Measurements from ENCODE around the gene CLASP1.
"Not testable (repeated sequence)": the region's sequence is repeated elsewhere in the genome, so short reads cannot be mapped to it uniquely, and the experiment has no call there.

The CLASP1 gene

DNA sequence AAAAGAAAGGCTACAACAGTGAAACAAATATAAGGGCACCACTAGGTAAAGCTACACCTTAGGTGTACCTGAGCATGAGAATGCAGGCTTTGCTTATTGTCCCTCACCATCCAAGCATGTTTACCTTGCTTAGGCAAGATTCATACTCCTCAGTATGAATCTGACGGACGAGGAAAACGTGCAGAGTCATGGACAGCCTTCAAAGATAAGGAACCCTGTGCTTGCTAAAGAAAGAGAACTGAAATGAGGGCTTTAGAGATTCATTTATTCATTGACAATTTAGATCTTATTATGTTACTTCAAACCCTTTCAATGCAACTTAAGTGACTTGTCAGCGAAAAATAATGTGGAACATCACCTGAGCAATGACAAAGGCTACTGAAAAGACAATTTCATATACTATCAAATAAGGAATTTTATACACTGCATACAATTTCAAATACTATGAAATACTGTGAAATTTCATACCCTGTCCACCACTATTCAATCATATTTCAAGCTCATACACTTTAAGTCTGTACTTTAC, 21.7 kb downstream of the CLASP1 start:
- Histone ChIP-seq H3K4me1 (ENCODE audit: insufficient read depth, low read length) (no peaks in the 10 kb centered on the region), H3K4me3 (ENCODE audit: low read length) (no peak overlapping the region), H3K36me3 (ENCODE audit: insufficient read depth, low read length) (peaks cover 3% of the 10 kb centered on the region), H3K9me3 (ENCODE audit: low read length) (peaks cover 5% of the 10 kb centered on the region), H2AFZ (ENCODE audit: low read depth, low read length) (no peak overlapping the region), H3K27me3 (ENCODE audit: insufficient read depth, low read length) (no peaks in the 10 kb centered on the region)

DNA sequence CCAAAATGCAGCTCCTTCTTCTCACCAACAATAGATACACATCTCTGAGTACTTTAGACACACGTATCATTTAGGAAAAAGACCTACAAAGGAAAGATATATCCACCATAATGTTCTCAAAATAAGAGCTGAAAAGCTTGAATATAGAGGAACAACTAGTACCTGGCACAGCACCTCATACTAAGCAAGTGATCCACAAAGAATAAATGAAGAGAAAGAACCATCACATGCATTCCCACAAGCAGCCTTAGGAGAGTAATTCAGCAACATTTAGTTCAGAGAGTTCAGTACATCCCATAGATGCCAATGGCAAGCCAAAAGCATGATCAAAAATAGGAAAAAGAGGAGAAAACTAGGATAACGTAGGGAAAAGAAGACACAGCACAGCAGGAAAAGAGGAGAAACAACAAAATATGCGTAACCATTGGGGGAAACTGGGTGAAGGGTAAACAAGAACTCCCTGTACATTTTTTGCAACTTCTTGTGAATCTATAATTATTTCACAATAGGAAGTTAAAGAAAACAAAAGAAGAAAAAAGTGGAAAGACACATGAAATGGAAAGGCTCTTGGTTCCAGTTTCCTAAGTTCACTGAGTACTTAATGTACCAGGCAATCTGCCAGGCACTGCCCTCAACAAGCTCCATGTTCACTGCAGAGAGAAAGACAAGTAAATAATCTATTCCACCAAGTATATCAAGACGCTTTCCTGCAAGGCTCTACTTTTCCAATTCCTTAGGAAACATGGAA, 22.3 kb downstream of the CLASP1 start:
- Histone ChIP-seq H3K36me3 (ENCODE audit: insufficient read depth, low read length) (peaks cover 3% of the 10 kb centered on the region), H3K9me3 (ENCODE audit: low read length) (peaks cover 5% of the 10 kb centered on the region), H3K4me3 (ENCODE audit: low read length) (no peak overlapping the region), H3K27me3 (ENCODE audit: insufficient read depth, low read length) (no peaks in the 10 kb centered on the region), H2AFZ (ENCODE audit: low read depth, low read length) (no peak overlapping the region), H3K4me1 (ENCODE audit: insufficient read depth, low read length) (no peaks in the 10 kb centered on the region)

DNA sequence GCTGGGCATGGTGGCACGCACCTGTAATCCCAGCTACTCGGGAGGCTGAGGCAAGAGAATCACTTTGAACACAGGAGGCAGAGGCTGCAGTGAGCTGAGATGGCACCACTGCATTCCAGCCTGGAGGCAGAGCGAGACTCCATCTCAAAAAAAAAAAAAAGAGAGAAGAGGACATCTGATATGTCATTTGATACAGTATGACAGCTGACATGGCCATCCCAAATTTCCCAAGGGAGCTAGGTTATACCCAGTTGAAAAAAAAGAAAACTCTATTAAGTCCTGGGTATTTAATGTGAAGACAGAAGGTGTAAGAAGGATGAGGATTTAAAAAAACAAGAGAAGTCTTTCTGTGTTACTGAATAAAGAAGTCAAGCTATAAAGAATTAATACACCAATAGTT, 23.3 kb downstream of the CLASP1 start:
- peaks cover 5% of the 10 kb centered on the region for H3K9me3 ChIP-seq (ENCODE audit: low read length)
- no peaks in the 10 kb centered on the region for H3K4me1 ChIP-seq (ENCODE audit: insufficient read depth, low read length)
- no peaks in the 10 kb centered on the region for H3K27me3 ChIP-seq (ENCODE audit: insufficient read depth, low read length)
- H2AFZ ChIP-seq (ENCODE audit: low read depth, low read length), result no peak overlapping the region
- no peak overlapping the region for H3K4me3 ChIP-seq (ENCODE audit: low read length)
- H3K36me3 ChIP-seq (ENCODE audit: insufficient read depth, low read length), result peaks cover 3% of the 10 kb centered on the region

DNA sequence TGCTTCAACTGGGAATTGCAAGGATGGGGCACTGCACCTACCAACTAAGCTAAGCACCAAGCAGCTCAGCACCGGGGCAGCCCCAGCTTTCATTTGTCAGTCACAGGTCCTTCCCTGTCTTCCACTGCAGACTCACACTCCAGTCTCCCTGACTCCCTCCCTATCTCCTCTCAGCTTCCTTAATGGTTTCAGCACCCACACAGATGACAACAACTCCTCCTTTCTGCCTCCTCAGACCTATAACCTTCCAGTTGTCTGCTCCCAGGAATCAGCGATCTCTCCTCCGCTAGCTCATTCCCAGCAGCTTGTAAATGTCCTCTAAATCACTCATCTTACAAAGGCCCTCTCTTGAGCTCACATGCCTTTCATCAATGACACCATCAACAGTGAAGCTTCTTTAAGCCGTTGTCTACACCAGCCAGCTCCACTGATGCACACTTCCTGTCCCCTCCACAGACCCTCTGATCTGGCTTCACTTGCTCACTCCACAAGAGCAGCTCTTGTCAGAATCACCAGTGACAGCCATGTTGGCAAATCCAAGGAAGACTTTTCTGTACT, 32.1 kb downstream of the CLASP1 start:
- Histone ChIP-seq H3K4me1 (ENCODE audit: insufficient read depth, low read length) (peaks cover 7% of the 10 kb centered on the region), H3K9me3 (ENCODE audit: low read length) (no peaks in the 10 kb centered on the region), H3K4me3 (ENCODE audit: low read length) (no peak overlapping the region), H3K36me3 (ENCODE audit: insufficient read depth, low read length) (peaks cover 2% of the 10 kb centered on the region), H2AFZ (ENCODE audit: low read depth, low read length) (no peak overlapping the region), H3K27me3 (ENCODE audit: insufficient read depth, low read length) (no peaks in the 10 kb centered on the region)

DNA sequence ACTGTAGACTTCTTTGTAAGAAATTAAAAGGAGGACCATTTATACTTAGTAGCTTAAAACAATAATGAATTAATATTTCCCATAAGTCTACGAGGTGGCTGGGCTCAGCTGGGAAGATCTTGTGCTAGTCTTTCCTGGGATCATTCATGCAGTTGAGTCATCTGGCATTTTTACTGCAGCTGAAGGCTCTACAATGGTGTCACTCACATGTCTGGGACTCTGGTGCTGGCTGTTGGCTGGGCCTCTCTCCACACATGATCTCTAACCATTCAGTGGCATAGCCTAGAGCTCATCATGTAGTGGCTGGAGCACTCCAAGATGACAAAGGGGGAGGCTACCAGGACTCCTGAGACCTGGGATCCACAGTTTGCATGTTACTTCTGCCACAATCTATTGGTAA, 35.5 kb downstream of the CLASP1 start:
- no peaks in the 10 kb centered on the region for H3K9me3 ChIP-seq (ENCODE audit: low read length)
- H3K27me3 ChIP-seq (ENCODE audit: insufficient read depth, low read length), result no peaks in the 10 kb centered on the region
- H3K4me3 ChIP-seq (ENCODE audit: low read length), result no peak overlapping the region

DNA sequence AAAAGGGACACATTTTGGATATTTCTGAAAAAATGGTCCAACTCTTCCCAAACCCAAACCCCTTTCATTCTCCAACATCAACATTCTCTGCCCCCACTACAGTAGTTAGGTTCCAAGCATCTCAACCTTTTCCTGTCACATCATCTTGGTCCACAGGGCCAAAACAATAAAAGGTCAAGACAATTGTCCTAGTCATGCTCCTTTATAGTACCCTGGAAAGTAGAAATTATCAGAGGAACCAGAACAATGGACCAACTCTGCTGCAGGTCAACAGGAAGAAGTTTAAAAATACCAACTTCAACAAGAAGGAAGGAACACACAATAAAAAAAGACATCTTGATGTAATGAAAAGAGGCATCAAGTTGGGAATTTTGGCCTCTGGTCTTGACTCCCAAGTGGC, 36.1 kb downstream of the CLASP1 start:
- Histone ChIP-seq H3K27me3 (ENCODE audit: insufficient read depth, low read length) (no peaks in the 10 kb centered on the region), H2AFZ (ENCODE audit: low read depth, low read length) (no peak overlapping the region), H3K36me3 (ENCODE audit: insufficient read depth, low read length) (no peaks in the 10 kb centered on the region), H3K4me1 (ENCODE audit: insufficient read depth, low read length) (peaks cover 7% of the 10 kb centered on the region), H3K9me3 (ENCODE audit: low read length) (no peaks in the 10 kb centered on the region), H3K4me3 (ENCODE audit: low read length) (no peak overlapping the region)

More for the DNA sequence above, 35.5 kb downstream of the CLASP1 start:
- Histone ChIP-seq H3K4me1 (ENCODE audit: insufficient read depth, low read length) (peaks cover 7% of the 10 kb centered on the region), H3K36me3 (ENCODE audit: insufficient read depth, low read length) (no peaks in the 10 kb centered on the region), H2AFZ (ENCODE audit: low read depth, low read length) (no peak overlapping the region)

DNA sequence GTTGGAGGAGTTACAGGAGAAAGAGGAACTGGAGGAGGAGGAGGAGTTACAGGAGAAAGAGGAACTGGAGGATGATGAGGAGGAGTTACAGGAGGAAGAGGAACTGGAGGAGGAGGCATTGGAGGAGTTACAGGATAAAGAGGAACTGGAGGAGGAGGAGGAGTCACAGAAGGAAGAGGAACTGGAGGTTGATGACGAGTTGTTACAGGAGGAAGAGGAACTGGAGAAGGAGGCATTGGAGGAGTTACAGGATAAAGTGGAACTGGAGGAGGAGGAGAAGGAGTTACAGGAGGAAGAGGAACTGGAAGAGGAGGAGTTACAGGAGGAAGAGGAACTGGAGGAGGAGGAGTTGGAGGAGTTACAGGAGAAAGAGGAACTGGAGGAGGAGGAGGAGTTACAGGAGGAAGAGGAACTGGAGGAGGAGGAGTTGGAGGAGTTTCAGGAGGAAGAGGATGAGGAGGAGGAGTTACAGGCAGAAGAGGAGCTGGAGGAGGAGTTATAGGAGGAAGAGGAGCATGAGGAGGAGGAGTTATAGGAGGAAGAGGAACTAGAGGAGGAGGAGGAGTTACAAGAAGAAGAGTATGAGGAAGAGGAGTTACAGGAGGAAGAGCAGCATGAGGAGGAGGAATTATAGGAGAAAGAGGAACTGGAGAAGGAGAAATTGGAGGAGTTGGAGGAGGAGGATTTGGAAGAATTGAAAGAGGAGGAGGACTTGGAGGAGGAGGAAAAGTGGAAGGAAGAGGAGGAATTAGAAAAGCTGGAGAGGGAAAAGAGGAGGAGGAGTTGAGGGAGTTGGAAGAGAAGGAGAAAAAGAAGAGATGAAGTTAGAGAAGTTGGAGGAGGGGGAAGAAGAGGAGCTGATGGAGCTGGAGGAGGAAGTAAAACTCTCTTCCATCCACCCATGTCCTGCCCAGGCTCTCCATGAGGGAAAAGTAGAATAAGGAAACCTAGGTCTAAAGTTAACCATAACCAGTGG, 37.2 kb downstream of the CLASP1 start:
- H3K27me3 ChIP-seq (ENCODE audit: insufficient read depth, low read length), result no peaks in the 10 kb centered on the region
- no peaks in the 10 kb centered on the region for H3K9me3 ChIP-seq (ENCODE audit: low read length)
- no peak overlapping the region for H2AFZ ChIP-seq (ENCODE audit: low read depth, low read length)
- no peaks in the 10 kb centered on the region for H3K36me3 ChIP-seq (ENCODE audit: insufficient read depth, low read length)
- H3K4me3 ChIP-seq (ENCODE audit: low read length), result no peak overlapping the region
- H3K4me1 ChIP-seq (ENCODE audit: insufficient read depth, low read length), result peaks cover 4% of the 10 kb centered on the region

DNA sequence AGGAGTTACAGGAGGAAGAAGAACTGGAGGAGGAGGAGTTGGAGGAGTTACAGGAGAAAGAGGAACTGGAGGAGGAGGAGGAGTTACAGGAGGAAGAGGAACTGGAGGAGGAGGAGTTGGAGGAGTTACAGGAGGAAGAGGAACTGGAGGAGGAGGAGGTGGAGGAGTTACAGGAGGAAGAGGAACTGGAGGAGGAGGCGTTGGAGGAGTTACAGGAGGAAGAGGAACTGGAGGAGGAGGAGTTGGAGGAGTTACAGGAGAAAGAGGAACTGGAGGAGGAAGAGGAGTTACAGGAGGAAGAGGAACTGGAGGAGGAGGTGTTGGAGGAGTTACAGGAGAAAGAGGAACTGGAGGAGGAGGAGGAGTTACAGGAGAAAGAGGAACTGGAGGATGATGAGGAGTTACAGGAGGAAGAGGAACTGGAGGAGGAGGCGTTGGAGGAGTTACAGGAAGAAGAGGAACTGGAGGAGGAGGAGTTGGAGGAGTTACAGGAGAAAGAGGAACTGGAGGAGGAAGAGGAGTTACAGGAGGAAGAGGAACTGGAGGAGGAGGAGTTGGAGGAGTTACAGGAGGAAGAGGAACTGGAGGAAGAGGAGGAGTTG, 38.1 kb downstream of the CLASP1 start:
- H2AFZ ChIP-seq (ENCODE audit: low read depth, low read length); H3K4me1 ChIP-seq (ENCODE audit: insufficient read depth, low read length); H3K27me3 ChIP-seq (ENCODE audit: insufficient read depth, low read length); H3K36me3 ChIP-seq (ENCODE audit: insufficient read depth, low read length); H3K4me3 ChIP-seq (ENCODE audit: low read length); H3K9me3 ChIP-seq (ENCODE audit: low read length): not testable (repeated sequence)

DNA sequence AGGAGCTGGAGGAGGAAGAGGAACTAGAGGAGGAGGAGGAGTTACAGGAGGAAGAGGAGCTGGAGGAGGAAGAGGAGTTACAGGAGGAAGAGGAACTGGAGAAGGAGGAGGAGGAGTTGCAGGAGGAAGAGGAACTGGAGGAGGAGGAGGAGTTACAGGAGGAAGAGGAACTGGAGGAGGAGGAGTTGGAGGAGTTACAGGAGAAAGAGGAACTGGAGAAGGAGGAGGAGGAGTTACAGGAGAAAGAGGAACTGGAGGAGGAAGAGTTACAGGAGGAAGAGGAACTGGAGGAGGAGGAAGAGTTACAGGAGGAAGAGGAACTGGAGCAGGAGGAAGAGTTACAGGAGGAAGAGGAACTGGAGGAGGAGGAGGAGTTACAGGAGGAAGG, 38.8 kb downstream of the CLASP1 start:
- H2AFZ ChIP-seq (ENCODE audit: low read depth, low read length); H3K36me3 ChIP-seq (ENCODE audit: insufficient read depth, low read length); H3K4me1 ChIP-seq (ENCODE audit: insufficient read depth, low read length); H3K27me3 ChIP-seq (ENCODE audit: insufficient read depth, low read length); H3K4me3 ChIP-seq (ENCODE audit: low read length); H3K9me3 ChIP-seq (ENCODE audit: low read length): not testable (repeated sequence)

DNA sequence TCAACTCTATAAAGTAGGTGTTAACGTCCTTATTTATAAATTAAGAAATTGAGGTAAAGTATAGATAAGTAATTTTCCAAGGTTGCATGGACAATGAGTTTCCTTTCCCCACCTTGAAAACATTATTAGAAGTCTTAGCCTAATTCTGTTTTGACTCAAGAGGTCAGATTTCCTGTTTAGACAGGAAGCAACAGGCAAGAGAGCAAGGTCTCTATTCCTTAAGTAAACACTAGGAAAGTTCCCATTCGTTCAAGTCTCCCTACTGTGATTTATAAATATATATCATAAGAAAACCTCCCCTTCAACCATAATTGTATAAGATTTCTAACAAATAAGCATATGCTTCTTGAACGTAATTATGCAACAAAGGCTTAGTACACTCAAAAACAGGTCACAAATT, 40.3 kb downstream of the CLASP1 start:
- Histone ChIP-seq H3K36me3 (ENCODE audit: insufficient read depth, low read length) (peaks cover 16% of the 10 kb centered on the region), H2AFZ (ENCODE audit: low read depth, low read length) (no peak overlapping the region), H3K27me3 (ENCODE audit: insufficient read depth, low read length) (no peaks in the 10 kb centered on the region), H3K4me1 (ENCODE audit: insufficient read depth, low read length) (peaks cover 3% of the 10 kb centered on the region), H3K4me3 (ENCODE audit: low read length) (no peak overlapping the region), H3K9me3 (ENCODE audit: low read length) (no peaks in the 10 kb centered on the region)

DNA sequence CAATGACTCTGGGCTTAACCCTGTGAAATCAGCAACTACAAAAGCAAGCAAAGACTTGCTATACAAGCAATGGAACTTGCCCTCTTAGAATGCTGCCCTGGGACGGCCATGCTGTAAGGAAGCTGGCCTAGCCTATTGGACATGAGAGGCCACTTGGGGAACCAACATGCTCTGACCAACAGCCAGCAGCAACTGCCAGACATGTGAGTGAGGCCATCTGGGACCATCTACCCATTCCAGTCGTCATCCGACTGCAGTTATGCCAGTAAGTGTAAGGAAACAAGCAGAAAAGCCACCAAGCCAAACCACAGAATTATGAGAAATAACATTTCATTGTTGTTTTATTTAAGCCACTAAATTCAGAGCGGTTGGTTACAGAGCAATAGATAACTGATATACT, 40.9 kb downstream of the CLASP1 start:
- no peak overlapping the region for H3K4me3 ChIP-seq (ENCODE audit: low read length)
- H3K9me3 ChIP-seq (ENCODE audit: low read length), result no peaks in the 10 kb centered on the region
- no peaks in the 10 kb centered on the region for H3K4me1 ChIP-seq (ENCODE audit: insufficient read depth, low read length)
- H3K27me3 ChIP-seq (ENCODE audit: insufficient read depth, low read length), result no peaks in the 10 kb centered on the region
- H3K36me3 ChIP-seq (ENCODE audit: insufficient read depth, low read length), result peaks cover 22% of the 10 kb centered on the region
- no peak overlapping the region for H2AFZ ChIP-seq (ENCODE audit: low read depth, low read length)

DNA sequence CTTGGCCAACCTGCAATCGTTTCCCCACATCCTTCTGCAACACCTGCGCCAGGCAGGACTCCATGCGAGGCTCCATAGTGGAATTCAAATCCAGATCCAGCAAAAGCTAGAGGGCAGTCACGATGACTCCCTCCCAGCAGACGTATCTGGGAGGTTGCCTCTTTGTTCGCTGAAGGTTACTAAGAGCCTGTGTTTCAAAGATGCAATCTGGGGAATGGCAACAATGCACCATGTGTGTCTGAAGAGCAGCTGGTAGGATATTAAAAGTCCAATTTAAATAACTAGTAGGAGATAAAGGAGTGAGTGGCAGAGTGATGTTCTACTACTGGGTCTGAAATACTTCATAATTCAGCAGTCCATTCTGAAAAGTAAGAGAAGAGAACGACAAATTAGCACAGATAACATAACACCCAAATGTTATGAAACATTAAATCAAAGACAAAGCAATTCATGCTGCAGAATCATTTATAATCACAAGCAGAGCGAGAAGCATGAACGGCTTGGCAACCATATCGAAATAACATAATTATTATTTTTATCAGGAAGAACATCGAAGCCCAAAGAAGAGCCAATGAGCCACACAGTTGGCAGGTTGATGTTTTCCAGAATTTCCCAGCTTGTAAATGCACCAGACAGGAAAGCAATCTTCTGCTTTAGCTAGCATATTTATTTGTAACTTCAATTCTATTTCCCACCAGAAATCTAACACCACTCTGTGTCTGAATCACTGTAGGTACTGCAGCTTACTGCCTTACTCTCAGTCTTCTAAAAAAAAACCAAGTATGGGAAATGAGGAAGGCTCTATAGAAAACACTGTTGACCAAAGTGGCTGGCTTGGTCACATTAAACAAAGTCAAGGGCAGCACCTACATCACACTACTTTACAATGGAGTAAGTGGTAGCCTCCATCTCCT, 43.2 kb downstream of the CLASP1 start:
- no peaks in the 10 kb centered on the region for H3K27me3 ChIP-seq (ENCODE audit: insufficient read depth, low read length)
- no peak overlapping the region for H2AFZ ChIP-seq (ENCODE audit: low read depth, low read length)
- peaks cover 24% of the 10 kb centered on the region for H3K36me3 ChIP-seq (ENCODE audit: insufficient read depth, low read length)
- H3K4me3 ChIP-seq (ENCODE audit: low read length), result no peak overlapping the region
- no peaks in the 10 kb centered on the region for H3K4me1 ChIP-seq (ENCODE audit: insufficient read depth, low read length)
- H3K9me3 ChIP-seq (ENCODE audit: low read length), result no peaks in the 10 kb centered on the region
